ENCODE results near the gene SMCO1.
"Not testable (repeated sequence)": the region's sequence is repeated elsewhere in the genome, so short reads cannot be mapped to it uniquely, and the experiment has no call there.

DNA sequence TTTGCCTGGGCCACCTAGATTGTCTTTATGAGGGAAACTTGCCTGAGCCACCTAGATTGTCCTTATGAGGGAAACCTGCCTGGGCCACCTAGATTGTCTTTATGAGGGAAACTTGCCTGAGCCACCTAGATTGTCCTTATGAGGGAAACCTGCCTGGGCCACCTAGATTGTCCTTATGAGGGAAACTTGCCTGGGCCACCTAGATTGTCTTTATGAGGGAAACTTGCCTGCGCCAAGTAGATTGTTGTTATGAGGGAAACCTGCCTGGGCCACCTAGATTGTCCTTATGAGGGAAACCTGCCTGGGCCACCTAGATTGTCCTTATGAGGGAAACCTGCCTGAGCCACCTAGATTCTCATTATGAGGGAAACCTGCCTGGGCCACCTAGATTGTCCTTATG, 4.0 kb downstream of the SMCO1 start:
- not testable (repeated sequence) for TF ChIP-seq POLR2A (IDR thresholded peaks at IDR 0.05)
- TF ChIP-seq, protein P1, sequence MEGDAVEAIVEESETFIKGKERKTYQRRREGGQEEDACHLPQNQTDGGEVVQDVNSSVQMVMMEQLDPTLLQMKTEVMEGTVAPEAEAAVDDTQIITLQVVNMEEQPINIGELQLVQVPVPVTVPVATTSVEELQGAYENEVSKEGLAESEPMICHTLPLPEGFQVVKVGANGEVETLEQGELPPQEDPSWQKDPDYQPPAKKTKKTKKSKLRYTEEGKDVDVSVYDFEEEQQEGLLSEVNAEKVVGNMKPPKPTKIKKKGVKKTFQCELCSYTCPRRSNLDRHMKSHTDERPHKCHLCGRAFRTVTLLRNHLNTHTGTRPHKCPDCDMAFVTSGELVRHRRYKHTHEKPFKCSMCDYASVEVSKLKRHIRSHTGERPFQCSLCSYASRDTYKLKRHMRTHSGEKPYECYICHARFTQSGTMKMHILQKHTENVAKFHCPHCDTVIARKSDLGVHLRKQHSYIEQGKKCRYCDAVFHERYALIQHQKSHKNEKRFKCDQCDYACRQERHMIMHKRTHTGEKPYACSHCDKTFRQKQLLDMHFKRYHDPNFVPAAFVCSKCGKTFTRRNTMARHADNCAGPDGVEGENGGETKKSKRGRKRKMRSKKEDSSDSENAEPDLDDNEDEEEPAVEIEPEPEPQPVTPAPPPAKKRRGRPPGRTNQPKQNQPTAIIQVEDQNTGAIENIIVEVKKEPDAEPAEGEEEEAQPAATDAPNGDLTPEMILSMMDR (IDR thresholded peaks at IDR 0.05), result not testable (repeated sequence)
